AG04450 (cell line): ENCODE data around the gene CCR3. TPM values are rescaled to one million over a fixed set of nuclear protein-coding genes. Genes with fewer than 3 reads are reported as not detected.

Experiments used
- CTCF ChIA-PET: fragments of 300-600, 350-600 bp; formaldehyde crosslinking; extraction: SDS; loops from one replicate; lab custom pipeline; 2022; ENCODE audit warnings: antibody characterized with exemption, inconsistent platforms; lab: Charles Lee
- POLR2A ChIA-PET: fragments of 350-600 bp; formaldehyde crosslinking; extraction: SDS; loops from one replicate; lab custom pipeline; 2021; ENCODE audit warnings: antibody characterized with exemption, inconsistent platforms; lab: Yijun Ruan, JAX
- DNase-seq: peaks from one replicate; pipeline ENCODE4 v3.0.0-alpha.2; 2011; ENCODE audit warnings: low read depth, low spot score
- H3K27ac ChIP-seq: one replicate; pipeline ENCODE4 v1.5.1; 2012; ENCODE audit warnings: low read depth, low read length, control low read depth
- H3K27me3 ChIP-seq: one replicate; pipeline ENCODE4 v1.6.0; 2012; ENCODE audit warnings: low read length; ENCODE audit not compliant: control insufficient read depth, insufficient read depth
- H3K4me3 ChIP-seq: 2 replicates; pipeline ENCODE4 v1.5.1; 2011; ENCODE audit warnings: mild to moderate bottlenecking, low read depth, low read length, control low read depth
- H3K9me3 ChIP-seq: 2 replicates; pipeline ENCODE4 v1.5.1; 2012; ENCODE audit warnings: low read length; ENCODE audit not compliant: control insufficient read depth, insufficient read depth
- CTCF ChIP-seq: IDR thresholded peaks from 2 replicates; pipeline ENCODE4 v1.5.1; 2011; ENCODE audit warnings: low read depth, low read length, control low read depth, inconsistent platforms
- polyA plus RNA-seq: library from polyadenylated mRNA; depleted of rRNA; stranded (reverse); fragments of >200 nt; gene quantifications from 2 replicates; pipeline ENCODE4 v1.2.3, GENCODE V29; 2011; rRNA removed

The CCR3 gene
- polyA plus RNA-seq, 1 experiment: not detected

GRCh38 chr3:46316206-46316605, 73.9 kb downstream of the CCR3 start:
- ChIA-PET POLR2A (no interaction called here), CTCF (no interaction called here)
- Histone ChIP-seq H3K4me3 (no peak overlapping the region), H3K9me3 (no peaks in the 10 kb centered on the region), H3K27ac (no peak overlapping the region), H3K27me3 (no peaks in the 10 kb centered on the region)
- no peak for TF ChIP-seq CTCF
- DNase-seq: no peak

Other genes with a start within 250 kb of the CCR3 start
- 14.3 and 17.9 TPM in 2 replicates for gene FYCO1, start 246.6 kb upstream of the CCR3 start, polyA plus RNA-seq
- gene XCR1, start 215.0 kb upstream of the CCR3 start, polyA plus RNA-seq: not detected in 2 replicates
- gene CCR1, start 34.1 kb upstream of the CCR3 start, polyA plus RNA-seq: 0.02 TPM in 1 of 2 replicates, not detected in the other
- gene CCR2, start 111.7 kb downstream of the CCR3 start, polyA plus RNA-seq: not detected in 2 replicates
- not detected in 2 replicates for gene CCR5, start 128.5 kb downstream of the CCR3 start, polyA plus RNA-seq
- gene CCRL2, start 164.8 kb downstream of the CCR3 start, polyA plus RNA-seq: 0.15 and 0.16 TPM in 2 replicates
- gene LTF, start 222.4 kb downstream of the CCR3 start, polyA plus RNA-seq: 0.10 TPM in 1 of 2 replicates, not detected in the other